Stimulated activated naive CD8-positive, alpha-beta T cell treated with anti-CD3 and anti-CD28 coated beads, Interleukin-15, Interleukin-2, amounts not matched to agents 100 ng/mL and 50 ng/mL, for 24 hours (primary cell): Measurements from ENCODE around the gene PTPRM.

Experiments used
- H3K27ac Mint-ChIP-seq: one replicate; pipeline ENCODE4 v1.8.0; 2021; ENCODE audit warnings: mild to moderate bottlenecking, mixed read lengths
- H3K27me3 Mint-ChIP-seq: one replicate; pipeline ENCODE4 v1.8.0; 2021; ENCODE audit warnings: mixed read lengths
- H3K36me3 Mint-ChIP-seq: one replicate; pipeline ENCODE4 v1.8.0; 2021; ENCODE audit warnings: low read depth, mixed read lengths
- H3K4me1 Mint-ChIP-seq: one replicate; pipeline ENCODE4 v1.8.0; 2021; ENCODE audit warnings: low read depth, mixed read lengths
- H3K4me3 Mint-ChIP-seq: one replicate; pipeline ENCODE4 v1.8.0; 2021; ENCODE audit warnings: mild to moderate bottlenecking, mixed read lengths
- H3K9me3 Mint-ChIP-seq: one replicate; pipeline ENCODE4 v1.8.0; 2021; ENCODE audit warnings: mixed read lengths

PTPRM gene

GRCh38 chr18:8301427-8302172 lies 734.5 kb downstream of the PTPRM start:
- Mint-ChIP-seq H3K27me3 (no peaks in the 10 kb centered on the region), H3K4me1 (no peaks in the 10 kb centered on the region), H3K27ac (no peak overlapping the region), H3K4me3 (no peak overlapping the region), H3K36me3 (no peaks in the 10 kb centered on the region), H3K9me3 (no peaks in the 10 kb centered on the region)

DNA sequence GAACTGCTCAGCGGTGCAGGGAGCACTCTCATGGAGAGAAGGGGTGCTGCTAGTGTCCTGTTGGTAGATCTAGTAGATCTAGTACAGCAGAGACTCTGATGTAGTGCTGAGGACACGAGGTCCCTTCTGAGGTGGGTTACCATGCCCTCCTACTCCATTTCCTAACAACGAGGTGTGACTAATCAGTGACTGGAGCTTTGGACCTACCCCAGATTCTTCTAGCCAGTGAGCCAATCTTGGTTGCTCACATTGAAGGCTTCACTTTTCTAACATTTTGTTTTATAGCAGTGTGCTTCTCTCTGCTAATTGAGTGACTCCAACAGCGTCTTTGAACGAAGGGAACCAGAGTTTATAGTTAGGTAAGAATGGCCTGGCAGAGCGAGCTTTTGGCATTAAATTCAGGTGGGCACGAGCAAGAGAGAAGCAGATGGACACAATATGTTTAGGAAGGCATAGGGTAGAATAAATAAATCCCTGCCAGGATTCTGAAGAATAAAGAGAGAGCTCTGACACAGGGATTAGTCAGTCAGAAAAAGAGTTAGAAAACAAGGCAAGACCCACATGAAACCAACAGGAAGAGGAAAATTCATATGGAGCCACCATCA lies 736.1 kb downstream of the PTPRM start:
- Mint-ChIP-seq H3K27ac (no peak overlapping the region), H3K4me3 (no peak overlapping the region), H3K4me1 (no peaks in the 10 kb centered on the region), H3K36me3 (no peaks in the 10 kb centered on the region), H3K27me3 (no peaks in the 10 kb centered on the region), H3K9me3 (no peaks in the 10 kb centered on the region)

DNA sequence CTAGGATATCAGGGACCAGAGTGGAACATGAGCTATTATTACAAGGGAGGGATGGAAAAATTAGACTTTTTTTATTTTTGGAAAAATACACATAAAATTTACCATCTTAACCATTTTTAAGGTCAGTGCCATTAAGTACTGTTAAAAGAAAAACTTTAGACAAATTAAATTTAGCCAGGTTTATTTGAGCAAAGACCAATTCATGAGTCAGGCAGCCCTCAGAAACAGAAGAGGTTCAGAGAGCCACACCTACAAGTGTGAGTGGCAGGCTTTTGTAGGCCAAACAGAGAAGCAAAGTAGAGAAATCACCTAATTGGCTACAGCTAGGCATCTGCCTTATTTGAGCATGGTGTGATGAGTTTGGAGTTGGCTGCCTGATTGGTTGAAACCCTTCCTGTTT lies 740.8 kb downstream of the PTPRM start:
- H3K4me1 Mint-ChIP-seq: no peaks in the 10 kb centered on the region
- no peaks in the 10 kb centered on the region for H3K36me3 Mint-ChIP-seq
- no peak overlapping the region for H3K4me3 Mint-ChIP-seq
- no peaks in the 10 kb centered on the region for H3K9me3 Mint-ChIP-seq
- H3K27me3 Mint-ChIP-seq: no peaks in the 10 kb centered on the region
- no peak overlapping the region for H3K27ac Mint-ChIP-seq

GRCh38 chr18:8313043-8313442 lies 745.9 kb downstream of the PTPRM start:
- no peaks in the 10 kb centered on the region for H3K4me1 Mint-ChIP-seq
- H3K36me3 Mint-ChIP-seq: no peaks in the 10 kb centered on the region
- no peaks in the 10 kb centered on the region for H3K9me3 Mint-ChIP-seq
- H3K4me3 Mint-ChIP-seq: no peak overlapping the region
- H3K27ac Mint-ChIP-seq: no peak overlapping the region
- no peaks in the 10 kb centered on the region for H3K27me3 Mint-ChIP-seq

DNA sequence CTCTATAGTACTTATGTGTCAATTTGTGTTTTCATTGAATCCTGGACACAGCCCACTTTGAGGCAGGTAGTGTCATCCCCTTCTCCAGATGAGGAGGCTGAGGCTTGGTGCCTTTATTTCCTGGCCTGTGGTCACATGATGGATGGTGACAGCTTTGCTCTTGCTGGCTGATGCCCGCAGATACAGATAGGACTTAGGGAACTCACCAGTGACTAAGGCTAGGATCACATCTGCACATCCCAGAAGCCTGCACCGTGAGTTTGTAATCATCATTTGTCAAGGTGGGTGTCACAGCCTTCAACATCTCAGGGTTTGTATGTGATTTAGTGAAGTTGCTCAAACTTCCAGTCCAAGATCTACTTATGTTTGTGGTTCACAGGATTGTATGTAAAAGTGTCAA lies 747.0 kb downstream of the PTPRM start:
- no peaks in the 10 kb centered on the region for H3K27me3 Mint-ChIP-seq
- no peaks in the 10 kb centered on the region for H3K4me1 Mint-ChIP-seq
- H3K4me3 Mint-ChIP-seq: no peak overlapping the region
- no peaks in the 10 kb centered on the region for H3K36me3 Mint-ChIP-seq
- H3K27ac Mint-ChIP-seq: no peak overlapping the region
- H3K9me3 Mint-ChIP-seq: no peaks in the 10 kb centered on the region

- Mint-ChIP-seq H3K9me3 (peaks cover 6% of the 10 kb centered on the region), H3K27ac (no peak overlapping the region), H3K27me3 (no peaks in the 10 kb centered on the region), H3K4me1 (no peaks in the 10 kb centered on the region), H3K4me3 (no peak overlapping the region), H3K36me3 (no peaks in the 10 kb centered on the region)
Observed at GRCh38 chr18:8319798-8320489, 752.8 kb downstream of the PTPRM start.

GRCh38 chr18:8322486-8322885 lies 755.4 kb downstream of the PTPRM start:
- no peaks in the 10 kb centered on the region for H3K36me3 Mint-ChIP-seq
- peaks cover 12% of the 10 kb centered on the region for H3K9me3 Mint-ChIP-seq
- no peaks in the 10 kb centered on the region for H3K27me3 Mint-ChIP-seq
- no peak overlapping the region for H3K27ac Mint-ChIP-seq
- no peaks in the 10 kb centered on the region for H3K4me1 Mint-ChIP-seq
- no peak overlapping the region for H3K4me3 Mint-ChIP-seq

GRCh38 chr18:8324343-8325065 lies 757.4 kb downstream of the PTPRM start:
- H3K4me1 Mint-ChIP-seq: no peaks in the 10 kb centered on the region
- no peaks in the 10 kb centered on the region for H3K36me3 Mint-ChIP-seq
- H3K4me3 Mint-ChIP-seq: no peak overlapping the region
- no peaks in the 10 kb centered on the region for H3K27me3 Mint-ChIP-seq
- H3K9me3 Mint-ChIP-seq: peaks cover 12% of the 10 kb centered on the region
- H3K27ac Mint-ChIP-seq: no peak overlapping the region

GRCh38 chr18:8326763-8327394 lies 759.8 kb downstream of the PTPRM start:
- no peak overlapping the region for H3K4me3 Mint-ChIP-seq
- H3K36me3 Mint-ChIP-seq: no peaks in the 10 kb centered on the region
- no peaks in the 10 kb centered on the region for H3K4me1 Mint-ChIP-seq
- no peak overlapping the region for H3K27ac Mint-ChIP-seq
- peaks cover 6% of the 10 kb centered on the region for H3K9me3 Mint-ChIP-seq
- H3K27me3 Mint-ChIP-seq: no peaks in the 10 kb centered on the region

- Mint-ChIP-seq H3K27ac (no peak overlapping the region), H3K9me3 (peaks cover 6% of the 10 kb centered on the region), H3K36me3 (no peaks in the 10 kb centered on the region), H3K27me3 (no peaks in the 10 kb centered on the region), H3K4me3 (no peak overlapping the region), H3K4me1 (no peaks in the 10 kb centered on the region)
Observed at GRCh38 chr18:8328126-8328525, 761.0 kb downstream of the PTPRM start.

- Mint-ChIP-seq H3K36me3 (no peaks in the 10 kb centered on the region), H3K27me3 (no peaks in the 10 kb centered on the region), H3K4me1 (no peaks in the 10 kb centered on the region), H3K27ac (no peak overlapping the region), H3K4me3 (no peak overlapping the region), H3K9me3 (peaks cover 6% of the 10 kb centered on the region)
Observed at GRCh38 chr18:8329186-8329771, 762.2 kb downstream of the PTPRM start.

DNA sequence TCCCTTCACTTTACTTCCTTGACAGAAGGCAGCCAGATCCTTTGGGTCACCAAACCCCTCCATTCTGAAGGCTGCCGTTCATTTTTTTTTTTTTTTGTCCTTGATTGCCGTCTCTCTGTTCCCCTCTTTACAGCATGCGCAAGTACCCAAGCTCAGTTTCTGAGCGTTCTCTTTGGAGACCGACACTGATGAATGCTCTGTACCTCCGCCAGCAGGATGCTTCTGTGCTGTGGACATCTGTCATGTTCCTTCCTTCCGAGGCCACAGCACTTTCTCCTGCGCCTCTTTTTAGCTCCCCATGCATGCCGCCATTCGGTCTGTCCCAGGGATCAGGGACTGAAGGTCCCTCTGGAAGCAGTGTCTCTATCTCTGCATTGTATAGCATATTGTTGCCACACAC lies 763.5 kb downstream of the PTPRM start:
- no peaks in the 10 kb centered on the region for H3K36me3 Mint-ChIP-seq
- peaks cover under 1% of the 10 kb centered on the region for H3K9me3 Mint-ChIP-seq
- H3K4me1 Mint-ChIP-seq: no peaks in the 10 kb centered on the region
- H3K4me3 Mint-ChIP-seq: no peak overlapping the region
- H3K27ac Mint-ChIP-seq: no peak overlapping the region
- H3K27me3 Mint-ChIP-seq: no peaks in the 10 kb centered on the region

- H3K27ac Mint-ChIP-seq: no peak overlapping the region
- no peaks in the 10 kb centered on the region for H3K9me3 Mint-ChIP-seq
- H3K4me1 Mint-ChIP-seq: no peaks in the 10 kb centered on the region
- H3K27me3 Mint-ChIP-seq: no peaks in the 10 kb centered on the region
- no peaks in the 10 kb centered on the region for H3K36me3 Mint-ChIP-seq
- no peak overlapping the region for H3K4me3 Mint-ChIP-seq
Observed at GRCh38 chr18:8332286-8332685, 765.2 kb downstream of the PTPRM start.

GRCh38 chr18:8333961-8334360 lies 766.8 kb downstream of the PTPRM start:
- no peak overlapping the region for H3K27ac Mint-ChIP-seq
- no peaks in the 10 kb centered on the region for H3K27me3 Mint-ChIP-seq
- no peak overlapping the region for H3K4me3 Mint-ChIP-seq
- no peaks in the 10 kb centered on the region for H3K9me3 Mint-ChIP-seq
- no peaks in the 10 kb centered on the region for H3K36me3 Mint-ChIP-seq
- H3K4me1 Mint-ChIP-seq: no peaks in the 10 kb centered on the region
